ENCODE data around the gene GON7.

- TF ChIP-seq, protein P1, sequence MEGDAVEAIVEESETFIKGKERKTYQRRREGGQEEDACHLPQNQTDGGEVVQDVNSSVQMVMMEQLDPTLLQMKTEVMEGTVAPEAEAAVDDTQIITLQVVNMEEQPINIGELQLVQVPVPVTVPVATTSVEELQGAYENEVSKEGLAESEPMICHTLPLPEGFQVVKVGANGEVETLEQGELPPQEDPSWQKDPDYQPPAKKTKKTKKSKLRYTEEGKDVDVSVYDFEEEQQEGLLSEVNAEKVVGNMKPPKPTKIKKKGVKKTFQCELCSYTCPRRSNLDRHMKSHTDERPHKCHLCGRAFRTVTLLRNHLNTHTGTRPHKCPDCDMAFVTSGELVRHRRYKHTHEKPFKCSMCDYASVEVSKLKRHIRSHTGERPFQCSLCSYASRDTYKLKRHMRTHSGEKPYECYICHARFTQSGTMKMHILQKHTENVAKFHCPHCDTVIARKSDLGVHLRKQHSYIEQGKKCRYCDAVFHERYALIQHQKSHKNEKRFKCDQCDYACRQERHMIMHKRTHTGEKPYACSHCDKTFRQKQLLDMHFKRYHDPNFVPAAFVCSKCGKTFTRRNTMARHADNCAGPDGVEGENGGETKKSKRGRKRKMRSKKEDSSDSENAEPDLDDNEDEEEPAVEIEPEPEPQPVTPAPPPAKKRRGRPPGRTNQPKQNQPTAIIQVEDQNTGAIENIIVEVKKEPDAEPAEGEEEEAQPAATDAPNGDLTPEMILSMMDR (IDR thresholded peaks at IDR 0.05; ENCODE audit: insufficient read depth, low read length, poor library complexity, severe bottlenecking) = no peak
- TF ChIP-seq EZH2phosphoT487 (conservative IDR thresholded peaks at IDR 0.05; ENCODE audit: low read length) = no peak
Measured at GRCh38 chr14:93200553-93200952, 6.3 kb downstream of the GON7 start.

Measured in SU-DHL-6 (cell line).